ENCODE results near the gene LNPEP.

Gene LNPEP

DNA sequence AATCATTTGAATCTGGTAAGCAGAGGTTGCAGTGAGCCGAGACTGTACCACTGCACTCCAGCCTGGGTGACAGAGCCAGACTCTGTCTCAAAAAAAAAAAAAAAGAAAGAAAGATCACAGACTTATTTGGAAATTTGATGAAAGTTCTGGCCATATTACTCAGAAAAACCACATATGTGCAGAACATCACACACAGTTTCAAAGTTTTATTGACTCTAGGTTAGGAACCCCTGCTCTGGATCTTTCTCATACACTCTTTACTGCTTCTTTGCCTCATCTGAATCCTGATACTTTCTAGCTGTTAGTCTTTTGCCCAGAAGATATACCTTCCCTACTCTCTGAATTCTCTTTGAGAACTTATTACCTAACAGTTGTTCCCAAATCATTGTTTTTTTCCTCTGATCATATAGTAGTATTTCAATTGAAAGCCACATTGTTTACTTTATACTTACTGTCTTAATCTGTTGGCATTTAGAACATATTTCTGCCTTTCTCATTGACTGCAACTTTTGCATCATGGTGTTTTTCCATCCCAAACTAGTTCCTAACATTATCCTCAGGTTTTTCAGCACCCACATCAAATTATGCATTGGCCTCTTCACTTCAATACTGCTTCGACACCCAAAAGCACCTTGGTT, 68.7 kb downstream of the LNPEP start:
- DNase-seq: no peak

DNA sequence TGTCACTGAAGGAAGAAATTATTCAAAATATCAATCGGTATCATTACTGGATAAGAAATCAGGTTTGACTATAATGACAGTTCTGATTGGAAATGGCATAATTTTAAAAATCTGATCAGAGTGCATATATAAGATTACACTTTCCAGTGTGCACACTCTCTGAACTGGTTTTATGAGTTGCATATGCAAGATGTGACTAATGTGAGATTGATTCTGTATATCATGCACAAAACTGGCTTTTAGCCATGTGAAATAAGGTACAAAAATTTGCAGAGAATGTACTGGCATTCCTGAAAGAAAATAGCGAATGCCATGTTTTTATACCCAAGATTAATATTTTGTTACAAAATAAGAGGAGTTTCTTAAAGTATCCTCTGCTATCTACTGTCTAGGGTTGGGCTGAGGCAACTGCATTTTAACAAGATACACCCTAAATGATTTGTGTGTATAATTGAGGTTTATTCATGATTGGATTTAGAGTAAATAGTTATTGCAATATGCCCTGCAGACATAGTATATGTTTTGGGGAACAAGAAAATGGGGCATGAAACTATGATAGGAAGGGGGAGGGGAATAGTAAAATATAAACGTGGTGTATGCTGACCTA, 70.7 kb downstream of the LNPEP start:
- DNase-seq: no peak

DNA sequence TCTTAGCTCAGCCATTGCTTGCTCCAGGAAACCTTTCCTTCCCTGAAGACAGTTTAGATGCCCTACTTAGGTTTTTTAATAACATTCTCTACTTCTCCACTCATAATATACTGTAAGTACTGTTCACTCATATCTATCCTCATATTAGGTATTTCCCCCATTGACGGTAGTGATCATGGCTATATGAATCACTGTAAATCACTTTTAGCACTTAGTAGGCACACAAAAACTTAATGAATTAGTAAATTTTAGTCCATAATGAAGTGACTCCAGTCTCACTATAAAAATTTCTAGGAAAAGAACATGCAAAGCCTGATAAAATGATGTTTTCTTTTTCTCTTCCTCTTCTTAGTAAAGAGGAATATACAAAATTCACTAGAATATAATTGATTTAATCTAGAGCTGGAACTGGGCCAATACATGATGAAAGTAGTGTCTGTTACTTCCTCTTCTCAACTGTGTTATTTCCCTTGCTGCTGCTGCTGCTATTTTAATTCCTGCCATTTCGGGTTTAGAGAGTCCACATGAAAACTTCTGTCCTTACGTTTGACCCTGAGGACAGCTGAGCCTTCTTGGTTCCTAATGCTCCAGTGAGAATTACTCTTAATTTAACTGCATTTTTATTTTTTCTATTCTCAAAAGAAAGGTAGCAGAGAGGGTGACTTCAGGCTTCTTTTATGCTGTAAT, 73.5 kb downstream of the LNPEP start:
- peak; percentile 20 for DNase-seq

DNA sequence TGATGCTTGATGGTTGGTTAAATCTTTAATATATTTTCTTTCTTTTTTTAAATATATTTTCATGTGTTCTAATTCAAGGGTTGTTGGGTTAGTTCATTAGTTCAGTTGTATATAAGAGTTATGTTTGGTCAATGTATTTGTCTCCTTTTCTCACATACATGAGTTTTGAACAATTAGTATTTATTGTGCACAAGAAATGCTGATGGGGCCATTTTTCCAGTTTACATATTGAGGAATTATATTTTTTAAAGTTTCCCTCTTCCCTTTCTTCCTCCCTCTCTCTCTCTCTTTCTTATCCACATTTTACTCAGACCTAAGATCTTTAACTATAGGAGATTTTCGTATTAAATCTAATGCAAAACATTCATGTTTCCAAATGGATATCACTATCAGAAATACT, 74.0 kb downstream of the LNPEP start:
- DNase-seq: no peak

DNA sequence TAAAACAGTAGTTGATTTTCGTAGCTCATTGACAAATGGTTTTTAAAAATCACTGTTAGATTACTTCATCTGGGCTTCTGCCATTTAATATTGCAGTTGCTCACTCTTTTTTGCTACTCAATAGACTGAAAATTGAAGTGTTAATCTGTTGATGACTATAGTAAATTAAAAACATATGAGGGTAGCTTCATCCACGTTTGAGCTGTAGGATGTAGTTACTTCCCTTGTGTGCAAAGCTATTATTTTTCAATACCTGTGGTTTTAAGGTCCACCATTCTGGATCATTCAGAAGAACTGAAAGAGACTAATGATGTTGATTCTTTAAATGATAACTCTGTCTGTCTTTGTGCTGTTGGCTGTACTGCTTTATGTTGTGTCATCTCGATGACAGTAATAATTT, 74.7 kb downstream of the LNPEP start:
- DNase-seq: no peak

DNA sequence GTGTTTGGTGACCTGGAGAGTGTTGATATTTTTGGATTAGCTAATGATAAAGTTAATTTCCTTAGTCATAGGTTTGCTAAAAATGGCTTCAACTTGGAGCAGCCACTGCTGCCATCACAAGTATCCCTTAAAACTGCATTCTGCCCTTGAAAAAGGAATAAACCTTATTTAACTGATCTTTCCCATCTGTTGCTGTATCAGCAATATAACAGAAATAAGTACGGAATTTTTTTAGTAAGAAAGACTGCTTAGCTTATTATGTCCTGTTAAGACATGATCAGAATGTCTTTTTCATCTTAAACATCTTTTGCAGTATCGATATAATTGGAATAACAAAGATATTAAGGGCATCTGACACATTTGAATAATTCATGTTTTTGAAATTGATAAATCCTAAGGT, 75.7 kb downstream of the LNPEP start:
- DNase-seq: no peak

DNA sequence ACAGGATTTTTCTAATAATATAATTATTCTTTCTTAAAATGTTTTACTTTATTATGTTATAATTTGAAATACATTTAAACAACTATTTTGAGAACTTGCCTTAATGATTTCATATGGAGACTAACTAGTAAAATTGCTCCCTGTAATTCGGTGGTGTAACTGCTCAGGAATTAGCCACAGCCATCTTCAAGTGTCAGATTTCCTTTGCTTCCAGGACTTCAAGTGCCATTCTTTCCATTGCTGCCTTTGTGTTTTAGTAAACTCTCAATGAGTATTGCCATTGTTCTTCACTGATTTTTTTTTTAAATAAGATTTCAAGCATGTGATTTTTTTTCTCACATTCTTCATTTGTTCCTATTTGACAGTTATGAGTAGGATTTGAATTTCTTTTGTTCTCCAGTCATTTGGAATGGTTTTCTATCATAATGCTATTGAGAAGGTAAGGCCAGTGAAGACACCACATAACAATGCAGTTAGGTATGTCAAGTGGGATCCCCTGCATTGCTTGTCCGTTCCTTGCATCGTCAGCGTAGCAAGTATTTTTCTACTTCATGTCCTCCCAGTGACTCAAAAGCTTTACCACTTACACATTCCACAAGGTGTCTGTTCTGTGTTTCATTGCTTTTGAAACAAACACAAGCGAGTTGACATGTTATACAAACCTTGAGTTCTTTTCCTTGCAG, 83.7 kb downstream of the LNPEP start:
- DNase-seq: peak; percentile 36

DNA sequence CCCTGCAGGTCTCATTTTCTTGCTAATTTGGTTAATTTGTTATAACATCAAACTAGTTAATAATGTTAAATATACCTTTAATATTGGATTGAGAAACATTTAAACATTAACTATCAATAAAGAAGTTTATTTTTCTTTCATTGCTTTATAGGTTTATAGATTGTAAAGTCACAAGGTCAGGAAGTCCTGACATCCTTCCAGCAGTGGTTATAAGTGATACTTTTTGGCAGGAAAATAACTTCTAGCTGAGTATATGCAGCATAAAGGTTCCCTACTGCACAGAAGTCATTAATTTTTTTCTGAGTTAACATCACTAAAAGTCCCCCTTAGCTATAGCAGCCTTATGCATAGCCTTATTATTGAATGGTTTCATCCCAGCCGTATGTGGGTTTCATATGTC, 85.5 kb downstream of the LNPEP start:
- DNase-seq: no peak

DNA sequence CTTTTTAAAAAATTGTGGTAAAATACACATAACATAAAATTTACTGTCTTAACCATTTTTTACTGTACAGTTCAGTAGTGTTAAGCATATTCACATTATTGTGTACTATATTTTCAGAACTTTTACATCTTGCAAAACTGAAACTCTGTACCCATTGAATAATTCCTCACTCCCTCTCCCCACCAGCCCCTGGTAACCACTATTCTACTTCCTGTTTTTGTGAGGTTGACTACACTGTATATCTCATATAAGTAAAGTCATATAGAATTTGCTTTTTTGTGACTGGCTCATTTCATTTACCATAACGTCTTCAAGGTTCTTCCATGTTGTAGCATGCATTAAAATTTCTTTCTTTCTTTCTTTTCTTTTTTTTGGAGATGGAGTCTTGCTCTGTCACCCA, 87.0 kb downstream of the LNPEP start:
- DNase-seq: no peak

DNA sequence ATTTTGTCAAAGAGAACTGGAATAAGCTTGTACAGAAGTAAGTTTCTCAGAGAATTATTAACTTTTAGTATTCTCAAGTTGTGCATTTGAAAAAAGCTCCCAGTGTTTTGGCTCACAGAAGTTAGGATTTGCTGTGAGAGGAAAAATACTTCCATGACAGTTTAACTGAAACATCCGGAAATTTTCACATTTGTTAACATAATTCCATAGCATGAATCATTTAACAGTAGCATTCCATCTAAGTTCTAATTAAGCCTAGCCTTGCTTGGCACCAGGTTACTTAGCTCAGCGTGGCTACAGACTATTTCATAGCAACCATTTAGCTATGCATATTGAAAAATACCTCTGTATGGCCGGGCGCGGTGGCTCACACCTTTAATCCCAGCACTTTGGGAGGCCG, 90.8 kb downstream of the LNPEP start:
- DNase-seq: no peak

DNA sequence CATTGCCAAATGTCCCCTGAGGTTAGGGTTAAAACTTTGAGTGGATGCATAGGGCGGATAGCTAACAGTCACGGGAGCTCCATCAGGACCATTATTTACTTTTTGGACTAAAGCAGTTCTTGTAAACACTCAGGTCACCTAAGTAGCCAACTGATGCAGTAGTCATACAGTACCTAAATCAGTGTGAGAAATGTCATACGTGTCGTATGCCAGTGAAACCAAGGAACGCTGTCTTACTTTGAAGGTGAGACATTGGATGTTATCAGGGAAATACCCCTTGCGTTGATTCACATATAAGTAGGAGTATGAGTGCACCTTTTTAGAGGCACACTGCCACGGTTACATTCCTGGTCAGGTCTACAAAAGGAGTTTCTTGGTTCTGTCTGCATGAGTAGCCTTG, 101.9 kb downstream of the LNPEP start:
- DNase-seq: no peak

DNA sequence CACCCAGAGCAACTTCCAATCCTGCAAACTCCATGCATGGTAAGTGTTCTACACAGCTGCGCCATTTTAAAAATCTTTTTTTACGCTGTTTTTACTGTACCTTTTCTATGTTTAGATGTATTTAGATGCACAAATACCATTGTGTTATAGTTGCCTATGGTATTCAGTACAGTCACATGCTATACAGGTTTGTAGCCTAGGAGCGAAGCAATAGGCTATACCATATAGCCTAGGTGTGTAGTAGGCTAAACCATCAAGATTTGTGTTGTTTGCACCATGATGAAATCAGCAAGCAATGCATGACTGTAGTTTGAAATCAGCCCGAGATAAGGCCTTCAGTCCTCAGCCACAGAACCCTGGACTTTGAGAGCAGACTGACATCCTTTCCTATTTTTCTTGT, 105.4 kb downstream of the LNPEP start:
- no peak for DNase-seq

DNA sequence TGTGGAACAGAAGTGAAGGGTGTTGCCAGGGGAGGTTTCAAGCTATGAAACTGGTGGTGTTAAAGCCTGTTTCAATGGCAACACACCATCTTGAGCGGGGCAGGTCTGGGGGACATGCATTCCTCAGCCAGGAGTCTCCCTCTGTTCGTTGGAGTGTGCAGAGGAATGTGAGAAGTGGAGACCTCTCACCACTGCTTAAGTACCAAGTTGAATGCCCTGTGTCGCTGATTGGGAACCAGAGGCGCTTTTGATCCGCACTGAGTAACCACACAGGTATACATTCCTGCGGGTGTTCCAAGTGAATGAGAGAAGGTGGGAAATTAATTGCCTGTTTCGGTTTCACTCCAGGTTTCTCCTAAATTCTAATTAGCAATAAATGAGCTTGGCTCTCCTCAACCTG, 107.1 kb downstream of the LNPEP start:
- no peak for DNase-seq

DNA sequence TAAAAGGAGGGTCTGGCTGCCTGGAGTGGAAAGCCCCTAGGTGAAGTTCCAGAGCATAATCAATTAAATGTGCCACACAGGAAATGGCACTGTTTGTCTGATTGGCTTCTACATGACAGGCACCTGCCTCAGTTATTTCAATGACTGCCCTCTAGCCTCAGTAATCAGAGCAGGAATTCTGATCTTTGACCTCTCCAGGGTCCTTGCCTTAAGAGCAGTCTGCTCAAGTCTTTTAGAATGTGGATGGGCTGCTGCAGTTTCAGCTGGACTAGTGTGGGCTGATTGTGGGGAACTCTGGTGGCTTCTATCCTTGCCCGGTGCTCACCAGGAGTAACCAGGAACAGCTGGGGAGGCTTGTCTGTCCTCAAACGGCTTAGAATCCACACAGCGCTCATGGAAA, 107.6 kb downstream of the LNPEP start:
- DNase-seq: no peak

DNA sequence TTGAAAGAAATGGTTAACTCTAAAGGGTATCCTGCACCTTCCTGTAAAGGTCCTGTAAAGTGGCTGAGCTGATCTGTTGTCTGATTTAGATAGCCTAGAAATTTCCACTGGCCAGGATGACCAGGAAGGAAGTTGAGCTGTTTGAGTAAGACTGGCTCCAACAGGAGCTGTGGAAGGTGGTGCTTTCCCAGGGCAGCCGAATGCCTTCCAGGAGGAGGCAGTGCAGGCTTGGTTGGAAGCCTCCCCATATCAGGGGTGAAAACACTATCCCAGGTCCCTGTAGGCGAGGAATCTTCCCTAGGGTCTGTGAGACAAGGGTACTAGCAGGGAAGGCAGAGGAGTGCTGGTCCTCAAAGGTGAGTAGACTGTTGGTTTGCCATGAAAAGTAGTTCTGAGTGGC, 108.2 kb downstream of the LNPEP start:
- DNase-seq: no peak

DNA sequence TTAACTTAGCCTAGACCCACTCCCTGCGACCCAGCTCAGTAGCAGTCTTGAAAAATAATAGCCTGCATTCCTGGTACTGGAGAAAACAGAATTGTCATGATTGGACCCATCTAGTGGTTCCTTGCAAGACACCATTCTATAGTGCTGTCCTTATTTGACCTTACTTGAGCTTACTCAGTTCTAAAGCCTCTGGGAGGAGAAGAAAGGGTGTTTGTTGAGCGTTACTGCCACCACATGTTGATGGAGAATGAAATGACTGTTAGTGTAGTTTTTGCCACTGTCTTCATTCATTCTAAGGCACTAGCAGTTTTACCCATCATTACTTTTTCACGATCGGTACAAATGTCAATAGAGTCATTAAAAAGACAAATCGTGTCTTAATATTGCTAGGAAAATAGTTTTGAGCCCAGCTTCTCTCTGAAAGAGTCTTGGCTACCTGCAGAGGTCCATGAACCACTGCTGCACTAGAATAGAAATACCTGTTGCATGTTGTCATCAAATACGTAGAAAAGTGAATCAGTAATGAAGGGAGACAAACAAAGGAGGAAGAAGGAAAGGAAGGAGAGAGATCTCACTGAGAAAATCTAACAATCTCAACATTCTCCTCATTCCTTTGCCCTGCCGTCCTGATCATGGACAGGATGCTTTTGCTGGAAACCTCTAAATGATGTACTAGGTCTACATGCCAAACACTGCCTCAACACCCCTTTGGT, 110.5 kb downstream of the LNPEP start:
- DNase-seq: no peak

DNA sequence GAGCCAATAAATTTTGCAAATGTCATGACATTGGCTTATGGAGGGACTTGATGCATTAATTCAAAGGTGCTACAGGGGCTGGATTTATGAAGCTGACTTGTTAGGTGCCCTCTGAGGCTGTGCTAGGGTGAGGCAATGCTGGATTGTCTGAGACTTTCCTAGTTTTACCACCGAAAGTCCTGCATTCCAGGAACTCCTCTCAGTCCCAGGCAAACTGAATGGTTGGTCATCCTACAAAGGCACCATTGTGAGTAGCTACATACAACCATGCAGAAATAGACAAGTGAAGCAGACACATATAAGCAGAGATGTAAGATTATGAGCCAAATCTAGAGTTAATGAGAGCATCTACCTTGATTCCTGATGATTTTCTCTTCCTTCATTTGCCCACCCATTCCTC, 111.2 kb downstream of the LNPEP start:
- DNase-seq: no peak

DNA sequence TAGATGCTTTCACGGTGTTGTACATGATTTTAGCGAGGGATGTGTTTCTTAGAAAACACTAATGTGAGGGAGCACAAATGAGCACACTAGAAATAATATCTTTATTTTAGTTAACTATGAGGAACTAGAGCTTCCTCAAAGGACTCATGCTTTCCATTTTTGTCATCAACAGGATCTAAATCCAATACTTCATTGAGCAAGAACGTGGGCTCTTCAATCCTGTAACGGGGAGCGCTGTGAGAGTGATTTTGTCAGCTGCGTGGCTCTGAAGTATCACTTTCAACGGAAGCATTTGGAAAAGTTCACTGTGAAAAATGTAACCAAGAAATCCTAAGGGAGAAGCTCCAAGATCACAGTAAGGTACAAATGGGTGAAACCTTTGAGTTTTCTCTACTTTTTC, 113.3 kb downstream of the LNPEP start:
- no peak for DNase-seq

DNA sequence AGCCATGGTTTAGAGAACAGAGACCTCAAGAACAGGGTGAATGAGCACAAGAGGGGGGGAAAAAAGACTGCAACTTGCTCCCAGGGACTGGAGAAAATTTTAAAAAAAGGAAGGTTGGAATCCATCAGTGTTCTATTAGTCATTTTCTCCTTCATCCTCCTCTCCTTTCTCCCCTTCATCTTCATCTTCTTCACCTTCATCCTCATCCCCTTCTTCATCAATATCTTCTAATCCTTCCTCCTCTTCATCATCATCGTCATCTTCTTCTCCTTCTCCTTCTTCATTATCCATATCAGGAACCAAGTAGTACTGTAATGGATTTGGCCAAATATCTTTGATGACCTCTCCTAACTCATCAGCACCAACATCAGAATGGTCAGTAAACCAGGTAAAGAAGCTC, 120.4 kb downstream of the LNPEP start:
- DNase-seq: no peak

DNA sequence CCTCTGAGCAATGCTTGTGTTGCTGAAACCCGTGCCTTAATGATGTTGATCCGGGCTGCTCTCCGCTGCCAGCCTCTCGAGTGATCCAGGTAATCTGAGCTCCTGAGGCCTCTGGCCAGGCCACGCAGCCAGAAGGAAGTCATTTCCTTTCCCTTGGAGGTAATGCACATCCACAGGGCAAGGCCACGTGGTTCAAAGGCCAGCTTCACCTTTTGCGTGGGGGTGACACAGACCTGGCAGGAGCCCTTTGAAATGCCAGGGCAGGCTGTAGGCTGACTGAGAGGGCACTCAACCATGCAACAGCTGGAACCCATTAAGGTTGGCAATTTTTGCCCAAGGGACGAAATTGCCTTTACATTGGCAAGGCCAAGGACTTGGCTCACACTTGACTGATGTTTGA, 126.2 kb downstream of the LNPEP start:
- peak; percentile 48 for DNase-seq

DNA sequence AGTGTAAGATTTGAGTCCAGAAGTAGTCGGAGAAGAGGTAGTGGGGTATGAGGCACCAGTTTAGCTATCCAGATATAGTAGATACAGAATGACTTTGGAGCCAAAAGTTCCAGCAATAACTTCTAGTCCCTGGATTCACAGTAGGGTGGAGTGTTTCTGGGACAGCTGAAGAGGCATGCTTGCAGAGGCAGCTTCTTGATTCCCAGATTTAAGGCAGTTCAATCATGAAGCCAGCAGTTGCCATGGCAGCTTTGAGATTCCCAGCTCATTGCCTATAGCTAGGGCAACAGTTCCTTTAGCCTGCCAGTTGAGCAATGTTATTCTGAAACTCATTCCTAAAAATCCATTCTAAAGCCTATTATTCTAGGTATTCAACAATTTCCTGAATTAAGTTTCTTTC, 127.4 kb downstream of the LNPEP start:
- no peak for DNase-seq

DNA sequence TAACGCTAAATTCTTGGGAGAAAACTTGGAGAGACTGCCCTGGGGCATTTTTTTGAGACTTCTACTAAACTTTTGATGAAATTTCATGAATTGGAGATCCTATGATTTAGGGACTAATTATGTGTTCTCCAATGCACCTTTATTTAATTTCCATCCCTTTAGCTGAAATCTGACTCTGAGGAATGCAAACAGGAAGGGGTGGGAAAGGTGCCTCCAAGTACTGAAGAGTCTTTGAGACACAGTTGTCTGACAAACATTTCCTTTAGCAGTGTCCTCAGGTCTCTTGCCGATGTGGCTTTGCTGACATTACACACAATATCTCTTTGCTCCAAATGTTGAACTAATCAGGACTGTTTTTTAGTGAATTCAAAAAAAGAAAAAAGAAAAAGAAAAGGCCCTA, 129.6 kb downstream of the LNPEP start:
- no peak for DNase-seq

DNA sequence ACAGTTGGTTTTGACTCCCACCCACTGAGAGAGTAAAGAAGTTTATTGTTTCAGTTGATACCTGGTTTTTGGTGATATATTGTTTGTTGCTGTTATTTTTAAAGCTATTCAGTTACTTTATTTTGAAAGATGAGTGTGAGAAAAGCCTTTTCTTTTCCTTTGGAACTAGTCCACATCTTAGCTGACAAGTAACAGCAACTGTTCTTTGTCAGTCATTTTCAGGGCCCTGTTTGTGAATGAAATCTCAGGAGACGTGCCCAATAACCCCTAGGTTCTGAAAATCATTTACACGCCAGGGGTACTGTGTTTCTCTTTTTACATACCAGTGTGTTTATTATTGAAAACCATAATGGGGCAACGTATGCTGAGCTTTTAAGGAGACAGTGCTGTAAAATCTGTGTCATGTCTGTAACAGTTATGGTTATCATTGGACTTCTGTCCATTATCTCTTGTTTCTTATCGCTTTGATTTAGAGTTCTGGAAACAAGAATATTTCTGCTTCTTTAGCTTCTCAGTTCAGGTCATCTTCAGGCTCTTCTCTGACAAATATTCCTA, 131.5 kb downstream of the LNPEP start:
- DNase-seq: no peak
